ENCODE results near the gene LEPROT.
A peak's percentile ranks its signal among the peaks of the same experiment; 100 is the strongest.
"Not testable (repeated sequence)": the region's sequence is repeated elsewhere in the genome, so short reads cannot be mapped to it uniquely, and the experiment has no call there.

Gene LEPROT

GRCh38 chr1:65437616-65438015 lies 17.1 kb downstream of the LEPROT start:
- DNase-seq (ENCODE audit: low read depth, low spot score) = no peak

DNA sequence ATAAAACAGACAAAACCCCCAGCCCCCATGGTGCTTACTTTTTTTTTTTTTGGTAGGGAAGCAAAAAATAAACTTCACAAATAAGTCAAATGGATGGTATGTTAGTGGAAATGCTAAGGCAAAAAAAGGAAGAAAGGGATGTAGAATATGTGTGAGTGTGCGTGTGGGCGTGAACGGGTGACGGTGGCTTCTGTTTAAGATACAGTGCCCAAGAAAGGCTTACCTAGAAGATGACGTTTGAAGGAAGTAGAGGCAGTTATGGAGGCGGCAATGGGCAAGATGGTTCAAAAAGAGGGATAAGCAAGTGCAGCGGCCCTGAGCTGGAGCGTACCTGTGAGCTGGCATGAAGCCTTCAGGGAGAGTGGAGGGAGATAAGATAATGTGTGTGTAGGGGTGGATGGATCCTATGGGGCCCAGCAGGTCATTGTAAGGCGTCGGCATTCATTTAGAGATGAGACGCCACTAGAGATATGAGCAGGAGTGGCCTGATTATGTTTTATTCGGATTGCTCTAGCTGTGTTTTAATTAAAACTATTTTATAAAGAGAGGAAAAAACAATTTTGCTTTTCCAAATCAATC lies 19.9 kb downstream of the LEPROT start:
- DNase-seq (ENCODE audit: low read depth, low spot score) = no peak

DNA sequence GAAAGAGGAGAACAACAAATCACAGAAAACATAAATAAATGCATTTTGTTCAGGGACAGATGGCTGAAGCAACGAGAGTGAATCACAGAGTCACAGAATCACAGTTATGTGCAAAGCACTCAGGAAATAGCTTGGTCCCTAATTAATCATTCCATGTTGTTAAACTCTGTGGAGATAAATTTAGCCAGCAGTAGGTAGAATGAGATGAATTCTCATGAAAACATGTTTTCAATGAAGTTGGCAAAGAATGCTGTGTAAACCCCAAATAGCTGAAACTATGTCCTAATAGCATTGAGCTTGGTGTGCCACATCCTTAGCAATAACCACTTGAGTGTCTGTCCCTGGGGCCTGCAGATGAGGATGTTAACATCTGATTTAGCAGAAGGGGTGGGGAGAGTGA lies 20.4 kb downstream of the LEPROT start:
- no peak for DNase-seq (ENCODE audit: low read depth, low spot score)

DNA sequence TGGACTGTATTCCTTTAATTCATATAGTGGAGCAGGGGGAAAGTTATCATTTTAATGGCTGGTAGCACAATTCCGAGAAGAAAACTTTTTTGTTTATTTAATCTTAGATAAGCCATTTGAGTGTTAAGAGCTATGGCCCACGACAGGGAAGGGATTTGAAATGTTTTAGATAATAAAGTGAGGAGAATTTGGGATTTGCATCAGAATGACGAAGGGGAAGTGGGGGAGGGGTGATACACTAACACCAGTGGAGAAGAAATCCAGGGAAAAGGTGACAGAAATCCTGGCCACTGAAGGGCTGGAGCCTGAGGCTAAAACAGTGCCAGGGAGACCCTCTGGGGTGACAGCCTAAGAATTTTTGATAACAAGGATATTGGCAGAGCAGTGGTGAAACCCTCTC lies 21.0 kb downstream of the LEPROT start:
- DNase-seq (ENCODE audit: low read depth, low spot score) = no peak

DNA sequence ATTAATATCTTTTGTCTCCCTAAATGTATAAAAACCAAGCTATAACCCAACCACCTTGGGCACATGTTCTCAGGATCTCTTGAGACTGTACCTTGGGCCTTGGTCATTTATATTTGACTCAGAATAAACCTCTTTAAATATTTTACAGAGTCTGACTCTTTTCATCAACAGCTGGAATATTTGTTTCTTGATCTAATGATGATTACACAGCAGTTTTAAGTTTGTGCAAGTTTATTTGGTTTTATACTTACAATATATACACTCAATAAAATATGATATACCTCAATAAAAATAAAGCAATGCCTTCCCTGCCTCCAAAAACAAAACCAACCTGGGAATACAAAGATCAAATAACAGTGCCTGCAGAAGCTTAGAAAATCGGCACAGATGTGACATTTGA lies 22.0 kb downstream of the LEPROT start:
- DNase-seq (ENCODE audit: low read depth, low spot score) = no peak

- DNase-seq (ENCODE audit: low read depth, low spot score) = no peak
Observed at GRCh38 chr1:65443647-65444046, 23.2 kb downstream of the LEPROT start.

DNA sequence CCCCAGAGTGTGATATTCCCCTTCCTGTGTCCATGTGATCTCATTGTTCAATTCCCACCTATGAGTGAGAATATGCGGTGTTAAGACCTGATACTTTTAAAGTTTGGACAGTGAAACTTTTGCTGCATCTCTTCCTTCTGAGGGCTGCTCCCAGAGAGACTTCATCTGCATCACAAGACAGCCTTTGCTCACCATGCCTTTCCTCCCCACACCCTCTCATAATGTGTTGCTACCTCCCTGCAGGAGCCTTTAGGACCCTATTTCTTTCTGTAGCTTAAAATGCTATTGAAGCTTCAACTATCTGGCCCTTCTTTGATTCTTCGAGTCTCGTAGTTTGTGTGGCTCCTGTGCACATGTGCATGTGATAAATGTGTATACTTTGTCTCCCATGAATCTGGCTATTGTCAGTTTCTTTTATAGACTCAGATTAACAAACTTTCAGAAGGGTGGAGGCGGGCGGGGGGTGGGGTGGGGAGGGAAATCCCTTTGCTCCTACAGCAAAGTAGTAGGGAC lies 23.7 kb downstream of the LEPROT start:
- no peak for DNase-seq (ENCODE audit: low read depth, low spot score)

DNA sequence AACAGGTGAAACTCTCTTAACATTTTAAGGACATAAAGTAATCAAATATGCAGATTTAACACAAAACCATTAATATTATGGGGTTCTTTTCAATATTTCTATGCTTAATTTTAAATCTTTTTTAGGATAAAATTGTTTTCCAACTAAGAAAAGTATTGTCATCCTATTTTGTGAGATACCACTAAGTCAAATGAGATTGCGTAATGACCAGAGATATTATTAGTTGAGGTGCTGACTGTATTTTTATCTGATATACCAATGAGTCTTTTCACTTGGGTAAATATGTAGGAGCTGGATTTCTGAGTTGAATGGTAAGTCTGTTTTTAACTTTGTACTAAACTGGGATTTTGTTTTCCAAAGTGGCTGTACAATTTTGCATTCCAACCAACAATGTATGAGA lies 25.4 kb downstream of the LEPROT start:
- no peak for DNase-seq (ENCODE audit: low read depth, low spot score)

DNA sequence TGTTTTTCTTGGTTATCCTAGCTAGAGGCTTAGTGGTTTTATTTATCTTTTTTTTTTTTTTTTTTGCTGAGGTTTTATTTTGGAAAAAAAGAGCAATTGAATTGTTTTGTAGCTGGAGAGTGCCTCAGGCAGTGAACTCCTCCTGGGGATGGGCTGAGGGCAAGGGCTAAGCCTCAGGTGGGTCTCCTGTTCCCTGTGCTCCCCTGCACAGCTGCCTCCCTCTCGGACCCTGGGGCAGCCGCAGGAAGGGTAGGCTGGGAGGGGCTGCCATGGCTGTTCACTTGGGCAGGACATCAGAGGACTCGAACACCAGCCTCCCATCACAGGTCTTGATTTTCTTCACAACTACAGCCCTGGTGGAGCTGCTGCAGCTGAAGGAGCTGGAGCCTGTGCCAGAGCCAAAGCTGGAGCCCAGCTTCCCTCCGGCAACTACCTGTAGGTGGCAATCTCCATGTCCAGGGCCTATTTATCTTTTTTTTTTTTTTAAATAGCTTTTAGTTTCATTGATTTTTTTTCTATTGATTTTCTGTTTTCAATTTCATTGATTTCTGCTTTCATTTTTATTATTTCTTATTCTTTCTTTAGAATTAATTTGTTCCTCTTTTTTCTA lies 28.9 kb downstream of the LEPROT start:
- DNase-seq (ENCODE audit: low read depth, low spot score) = peak; percentile 21

DNA sequence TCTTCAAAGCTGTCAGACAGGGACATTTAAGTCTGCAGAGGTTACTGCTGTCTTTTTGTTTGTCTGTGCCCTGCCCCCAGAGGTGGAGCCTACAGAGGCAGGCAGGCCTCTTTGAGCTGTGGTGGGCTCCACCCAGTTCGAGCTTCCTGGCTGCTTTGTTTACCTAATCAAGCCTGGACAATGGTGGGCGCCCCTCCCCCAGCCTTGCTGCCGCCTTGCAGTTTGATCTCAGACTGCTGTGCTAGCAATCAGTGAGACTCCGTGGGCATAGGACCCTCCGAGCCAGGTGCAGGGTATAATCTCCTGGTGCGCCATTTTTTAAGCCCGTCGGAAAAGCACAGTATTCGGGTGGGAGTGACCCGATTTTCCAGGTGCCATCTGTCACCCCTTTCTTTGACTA lies 35.2 kb downstream of the LEPROT start:
- DNase-seq (ENCODE audit: low read depth, low spot score) = not testable (repeated sequence)

GRCh38 chr1:65456481-65456880 lies 36.0 kb downstream of the LEPROT start:
- DNase-seq (ENCODE audit: low read depth, low spot score) = no peak

DNA sequence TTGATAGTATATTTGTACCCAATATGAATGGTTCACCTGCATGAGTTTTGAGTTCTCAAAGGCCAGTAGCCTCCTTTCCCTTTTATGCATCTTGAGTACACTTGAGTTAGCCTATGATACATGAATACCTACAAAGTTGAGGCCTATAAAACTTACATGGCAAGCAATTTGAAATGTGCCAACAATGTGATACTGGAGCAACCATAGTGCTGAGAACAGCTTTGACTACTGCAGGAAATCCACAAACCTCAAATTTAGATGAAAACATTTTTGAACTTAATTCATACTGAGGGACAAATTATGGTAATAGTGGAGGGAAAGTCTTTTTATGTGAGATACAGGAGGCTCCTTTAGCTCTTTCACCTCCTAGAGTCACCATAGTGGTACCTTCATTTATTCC lies 37.4 kb downstream of the LEPROT start:
- DNase-seq (ENCODE audit: low read depth, low spot score) = no peak

- no peak for DNase-seq (ENCODE audit: low read depth, low spot score)
Observed at GRCh38 chr1:65458730-65459396, 38.4 kb downstream of the LEPROT start.

DNA sequence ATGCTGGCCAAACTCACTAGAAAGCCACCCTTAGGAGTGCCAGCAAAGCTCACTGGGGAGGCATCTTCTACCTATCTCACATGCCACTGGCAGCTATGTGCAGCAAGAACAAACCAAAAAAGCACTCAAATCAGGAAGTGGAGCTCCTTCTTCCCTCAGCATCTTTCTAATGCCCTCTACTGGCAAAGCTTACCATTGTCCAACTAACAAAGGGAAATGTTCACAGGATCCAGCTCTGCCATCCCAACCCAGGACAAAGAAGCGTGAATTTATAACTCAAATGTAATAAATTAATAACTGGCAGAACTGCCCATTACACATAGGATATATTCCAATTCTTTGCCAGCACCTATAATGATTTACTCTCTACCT lies 38.9 kb downstream of the LEPROT start:
- peak; percentile 32 for DNase-seq (ENCODE audit: low read depth, low spot score)

GRCh38 chr1:65465837-65466236 lies 45.4 kb downstream of the LEPROT start:
- not testable (repeated sequence) for DNase-seq (ENCODE audit: low read depth, low spot score)

- DNase-seq (ENCODE audit: low read depth, low spot score) = peak; percentile 94
Observed at GRCh38 chr1:65467536-65467935, 47.1 kb downstream of the LEPROT start.

- DNase-seq (ENCODE audit: low read depth, low spot score) = no peak
Observed at GRCh38 chr1:65469126-65469888, 48.8 kb downstream of the LEPROT start.

- DNase-seq (ENCODE audit: low read depth, low spot score) = no peak
Observed at GRCh38 chr1:65469889-65470340, 49.4 kb downstream of the LEPROT start.

DNA sequence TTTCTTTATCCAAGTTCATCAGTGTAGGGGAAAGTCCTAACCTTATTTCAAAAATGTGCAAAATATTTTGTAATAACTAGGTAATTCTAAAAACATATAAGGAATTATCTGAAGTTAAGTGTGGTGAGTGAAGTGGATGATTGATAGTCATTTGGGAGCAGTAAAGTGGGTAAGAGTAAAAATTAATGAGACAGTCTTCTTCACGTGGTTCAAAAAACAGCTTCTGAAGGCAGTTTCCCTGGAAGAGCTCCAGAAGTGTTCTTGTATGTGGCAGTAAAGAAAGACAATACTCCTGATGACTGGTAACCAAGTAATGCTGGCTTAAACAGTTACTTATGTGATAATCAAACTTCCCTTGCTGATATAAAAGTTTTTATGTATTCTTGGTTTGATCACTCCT lies 50.3 kb downstream of the LEPROT start:
- DNase-seq (ENCODE audit: low read depth, low spot score) = no peak

- no peak for DNase-seq (ENCODE audit: low read depth, low spot score)
Observed at GRCh38 chr1:65471213-65471833, 50.9 kb downstream of the LEPROT start.

DNA sequence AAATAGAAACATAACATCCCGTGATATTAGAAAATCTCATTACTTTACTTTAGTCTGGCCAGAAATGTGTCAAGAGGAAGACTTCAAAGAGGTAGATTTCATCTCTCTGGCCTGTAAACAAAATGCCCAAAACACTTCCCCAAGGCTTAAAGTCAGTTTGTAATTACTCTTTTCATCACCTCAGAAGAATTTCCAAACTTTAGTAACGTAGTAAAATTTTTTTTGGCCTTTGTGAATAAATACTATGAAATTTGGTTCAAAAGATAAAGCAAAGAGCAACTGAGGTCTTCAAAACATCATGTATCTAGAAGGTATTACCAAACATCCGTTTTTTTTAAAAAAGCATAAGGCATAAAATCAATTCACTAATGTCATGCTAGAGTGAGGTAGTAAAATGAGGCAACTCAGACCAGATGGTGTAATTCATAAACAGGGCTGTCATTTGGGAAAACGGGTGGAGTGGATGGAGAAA lies 51.4 kb downstream of the LEPROT start:
- no peak for DNase-seq (ENCODE audit: low read depth, low spot score)

DNA sequence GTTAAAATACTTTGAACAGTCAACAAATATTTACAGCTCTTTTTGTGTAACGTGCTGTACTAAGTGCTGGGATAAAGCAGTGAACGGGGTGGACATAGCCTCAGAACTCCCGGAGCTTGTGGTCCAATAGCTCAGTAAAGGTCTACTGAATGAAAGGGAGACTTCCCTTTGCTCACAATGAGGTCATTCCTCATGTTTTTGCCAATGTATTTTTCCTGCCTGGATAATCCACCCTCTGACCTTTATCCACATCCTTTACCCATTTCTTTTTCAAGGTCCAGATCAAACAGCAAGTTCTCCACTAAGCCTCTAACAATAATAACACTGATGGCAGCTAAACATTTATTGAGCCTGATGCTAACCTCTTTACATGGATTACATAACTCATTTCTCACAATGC lies 55.9 kb downstream of the LEPROT start:
- no peak for DNase-seq (ENCODE audit: low read depth, low spot score)

Measured in ELF-1 (cell line).